Activated CD8-positive, alpha-beta memory T cell treated with anti-CD3 and anti-CD28 coated beads, Interleukin-2, amount 10 ng/mL, durations not matched to agents 7 days and 5 days (primary cell): Measurements from ENCODE around the gene PTGIS. TPM values are rescaled to one million over a fixed set of nuclear protein-coding genes. Genes with fewer than 3 reads are reported as not detected.
A peak's percentile ranks its signal among the peaks of the same experiment; 100 is the strongest.

Source experiments
- ATAC-seq: fragments of 150-1000 bp; cut with Tn5 transposase; one replicate; pipeline ENCODE4 v1.10.0; 2021; ENCODE audit warnings: moderate library complexity
- CTCF ChIA-PET: fragments of 350-600 bp; sonication (Branson Sonifier 250); formaldehyde crosslinking; loops from one replicate; lab custom pipeline; 2021; ENCODE audit warnings: antibody characterized with exemption; lab: Charles Lee
- DNase-seq: peaks from one replicate; pipeline ENCODE4 v3.0.0-alpha.2; 2020
- H3K27ac Mint-ChIP-seq: one replicate; pipeline ENCODE4 v1.8.0; 2021; ENCODE audit warnings: mild to moderate bottlenecking, mixed read lengths
- H3K27me3 Mint-ChIP-seq: one replicate; pipeline ENCODE4 v1.8.0; 2021; ENCODE audit warnings: mixed read lengths
- H3K36me3 Mint-ChIP-seq: one replicate; pipeline ENCODE4 v1.8.0; 2021; ENCODE audit warnings: mild to moderate bottlenecking, mixed read lengths
- H3K4me1 Mint-ChIP-seq: one replicate; pipeline ENCODE4 v1.8.0; 2021; ENCODE audit warnings: mixed read lengths
- H3K4me3 Mint-ChIP-seq: one replicate; pipeline ENCODE4 v1.8.0; 2021; ENCODE audit warnings: mild to moderate bottlenecking, moderate library complexity, mixed read lengths
- H3K9me3 Mint-ChIP-seq: one replicate; pipeline ENCODE4 v1.8.0; 2022; ENCODE audit warnings: low read depth, mixed read lengths
- total RNA-seq, 2 experiments: library from RNA; stranded (reverse); gene quantifications; one replicate each; pipeline ENCODE4 v1.2.3, GENCODE V29; 2021

The PTGIS gene
- total RNA-seq, 2 experiments from 2014 or later: 3.8 to 15.1 TPM

- peaks cover 12% of the 10 kb centered on the region for H3K27me3 Mint-ChIP-seq
- DNase-seq (no peak), ATAC-seq (peak; percentile 39)
- peaks cover 7% of the 10 kb centered on the region for H3K4me1 Mint-ChIP-seq
- H3K9me3 Mint-ChIP-seq: no peaks in the 10 kb centered on the region
- CTCF ChIA-PET: interaction anchor here (0.7 kb wide), 1 partner anchor 861 kb away, joined by 6 read pairs; no protein-coding TSS in a partner anchor
- no peak overlapping the region for H3K27ac Mint-ChIP-seq
- no peak overlapping the region for H3K4me3 Mint-ChIP-seq
- H3K36me3 Mint-ChIP-seq: peaks cover 7% of the 10 kb centered on the region
Measured at GRCh38 chr20:49518576-49518975, 49.4 kb downstream of the PTGIS start.

GRCh38 chr20:49517805-49518100 is 50.2 kb downstream of the PTGIS start:
- H3K4me1 Mint-ChIP-seq: peaks cover 7% of the 10 kb centered on the region
- no peaks in the 10 kb centered on the region for H3K9me3 Mint-ChIP-seq
- no peak overlapping the region for H3K27ac Mint-ChIP-seq
- H3K36me3 Mint-ChIP-seq: peaks cover 4% of the 10 kb centered on the region
- CTCF ChIA-PET: no interaction called here
- peaks cover 9% of the 10 kb centered on the region for H3K27me3 Mint-ChIP-seq
- no peak for DNase-seq
- ATAC-seq: no peak
- H3K4me3 Mint-ChIP-seq: no peak overlapping the region

GRCh38 chr20:49516916-49517804 is 50.8 kb downstream of the PTGIS start:
- no peak for DNase-seq
- Mint-ChIP-seq H3K36me3 (peaks cover 2% of the 10 kb centered on the region), H3K4me1 (peaks cover 7% of the 10 kb centered on the region), H3K27ac (no peak overlapping the region), H3K4me3 (no peak overlapping the region), H3K27me3 (peaks cover 7% of the 10 kb centered on the region), H3K9me3 (no peaks in the 10 kb centered on the region)
- CTCF ChIA-PET: interaction anchor here (1.8 kb wide), 1 partner anchor 183 kb away, joined by 4 read pairs; no protein-coding TSS in a partner anchor
- no peak for ATAC-seq

- no peak for DNase-seq
- Mint-ChIP-seq H3K9me3 (no peaks in the 10 kb centered on the region), H3K36me3 (peaks cover 2% of the 10 kb centered on the region), H3K4me1 (peaks cover 7% of the 10 kb centered on the region), H3K27ac (no peak overlapping the region), H3K4me3 (no peak overlapping the region), H3K27me3 (peaks cover 12% of the 10 kb centered on the region)
- no peak for ATAC-seq
- CTCF ChIA-PET: interaction anchor here (1.8 kb wide), 1 partner anchor 181 kb away, joined by 4 read pairs; no protein-coding TSS in a partner anchor
Measured at GRCh38 chr20:49515586-49515985, 52.4 kb downstream of the PTGIS start.

GRCh38 chr20:49513517-49513916 is 54.4 kb downstream of the PTGIS start:
- H3K4me3 Mint-ChIP-seq: no peak overlapping the region
- H3K9me3 Mint-ChIP-seq: no peaks in the 10 kb centered on the region
- no peak for DNase-seq
- H3K36me3 Mint-ChIP-seq: peaks cover 2% of the 10 kb centered on the region
- H3K27ac Mint-ChIP-seq: no peak overlapping the region
- peaks cover 26% of the 10 kb centered on the region for H3K27me3 Mint-ChIP-seq
- CTCF ChIA-PET: interaction anchor here (1.7 to 2.2 kb wide), 2 partner anchors 20 to 95 kb away, joined by 5 to 8 read pairs; no protein-coding TSS in a partner anchor
- ATAC-seq: no peak
- H3K4me1 Mint-ChIP-seq: peaks cover 4% of the 10 kb centered on the region

GRCh38 chr20:49513009-49513408 is 54.9 kb downstream of the PTGIS start:
- Mint-ChIP-seq H3K4me3 (no peak overlapping the region), H3K27me3 (peaks cover 28% of the 10 kb centered on the region), H3K36me3 (peaks cover 2% of the 10 kb centered on the region), H3K9me3 (no peaks in the 10 kb centered on the region), H3K4me1 (peaks cover 5% of the 10 kb centered on the region), H3K27ac (no peak overlapping the region)
- CTCF ChIA-PET: interaction anchor here (2.2 kb wide), 1 partner anchor 95 kb away, joined by 8 read pairs; no protein-coding TSS in a partner anchor
- DNase-seq (no peak), ATAC-seq (no peak)

- Mint-ChIP-seq H3K4me3 (no peak overlapping the region), H3K9me3 (no peaks in the 10 kb centered on the region), H3K36me3 (no peaks in the 10 kb centered on the region), H3K27me3 (peaks cover 30% of the 10 kb centered on the region), H3K4me1 (peaks cover 7% of the 10 kb centered on the region), H3K27ac (no peak overlapping the region)
- DNase-seq (no peak), ATAC-seq (no peak)
- CTCF ChIA-PET: interaction anchor here (1.2 kb wide), 1 partner anchor 21 kb away, joined by 3 read pairs; no protein-coding TSS in a partner anchor
Measured at GRCh38 chr20:49511788-49512525, 56.0 kb downstream of the PTGIS start.

GRCh38 chr20:49510562-49511122 is 57.3 kb downstream of the PTGIS start:
- DNase-seq: no peak
- Mint-ChIP-seq H3K4me1 (peaks cover 7% of the 10 kb centered on the region), H3K9me3 (no peaks in the 10 kb centered on the region), H3K27ac (no peak overlapping the region), H3K4me3 (no peak overlapping the region), H3K27me3 (peaks cover 40% of the 10 kb centered on the region), H3K36me3 (no peaks in the 10 kb centered on the region)
- no peak for ATAC-seq
- CTCF ChIA-PET: interaction anchor here (1.0 to 1.2 kb wide), 2 partner anchors 22 to 177 kb away, joined by 3 to 4 read pairs; no protein-coding TSS in a partner anchor

- H3K4me1 Mint-ChIP-seq: peaks cover 7% of the 10 kb centered on the region
- CTCF ChIA-PET: interaction anchor here (0.7 to 2.9 kb wide), 16 partner anchors 11 to 188 kb away, joined by 3 to 17 read pairs (median 4); no protein-coding TSS in a partner anchor
- peaks cover 46% of the 10 kb centered on the region for H3K27me3 Mint-ChIP-seq
- no peaks in the 10 kb centered on the region for H3K36me3 Mint-ChIP-seq
- H3K4me3 Mint-ChIP-seq: no peak overlapping the region
- no peak overlapping the region for H3K27ac Mint-ChIP-seq
- no peaks in the 10 kb centered on the region for H3K9me3 Mint-ChIP-seq
- ATAC-seq (peak; percentile 58), DNase-seq (no peak)
Measured at GRCh38 chr20:49508435-49509199, 59.3 kb downstream of the PTGIS start.

GRCh38 chr20:49507741-49508434 is 60.0 kb downstream of the PTGIS start:
- Mint-ChIP-seq H3K27me3 (peaks cover 50% of the 10 kb centered on the region), H3K9me3 (no peaks in the 10 kb centered on the region), H3K36me3 (no peaks in the 10 kb centered on the region), H3K27ac (no peak overlapping the region), H3K4me3 (no peak overlapping the region), H3K4me1 (peaks cover 7% of the 10 kb centered on the region)
- CTCF ChIA-PET: interaction anchor here (0.9 to 2.9 kb wide), 14 partner anchors 14 to 187 kb away, joined by 3 to 17 read pairs (median 4); no protein-coding TSS in a partner anchor
- no peak for ATAC-seq
- no peak for DNase-seq

GRCh38 chr20:49505518-49505917 is 62.4 kb downstream of the PTGIS start:
- CTCF ChIA-PET: interaction anchor here (0.8 to 1.4 kb wide), 6 partner anchors 27 to 175 kb away, joined by 3 to 6 read pairs (median 5); no protein-coding TSS in a partner anchor
- peaks cover 7% of the 10 kb centered on the region for H3K4me1 Mint-ChIP-seq
- H3K27me3 Mint-ChIP-seq: peaks cover 45% of the 10 kb centered on the region
- no peaks in the 10 kb centered on the region for H3K9me3 Mint-ChIP-seq
- no peak overlapping the region for H3K4me3 Mint-ChIP-seq
- ATAC-seq (no peak), DNase-seq (no peak)
- H3K36me3 Mint-ChIP-seq: no peaks in the 10 kb centered on the region
- no peak overlapping the region for H3K27ac Mint-ChIP-seq

- no peak for DNase-seq
- Mint-ChIP-seq H3K4me3 (no peak overlapping the region), H3K9me3 (no peaks in the 10 kb centered on the region), H3K27ac (no peak overlapping the region), H3K4me1 (peaks cover 2% of the 10 kb centered on the region), H3K27me3 (peaks cover 30% of the 10 kb centered on the region), H3K36me3 (no peaks in the 10 kb centered on the region)
- ATAC-seq: no peak
- CTCF ChIA-PET: no interaction called here
Measured at GRCh38 chr20:49503176-49503575, 64.8 kb downstream of the PTGIS start.
